ENCODE results near the gene GSDMA. TPM values are rescaled to one million over a fixed set of nuclear protein-coding genes. Genes with fewer than 3 reads are reported as not detected.
A peak's percentile ranks its signal among the peaks of the same experiment; 100 is the strongest.

GSDMA gene
- total and polyA plus RNA-seq, 9 donors: 0.09 to 0.24 (median 0.17) TPM; not detected in 1

GRCh38 chr17:39929646-39930407 lies 33.0 kb upstream of the GSDMA start:
- Histone ChIP-seq H3K4me1 (ENCODE audit: control insufficient read depth, insufficient read depth, low read length) (peaks cover 30% of the 10 kb centered on the region), H3K27me3 (ENCODE audit: control insufficient read depth, insufficient read depth, low read length) (no peaks in the 10 kb centered on the region), H3K27ac (ENCODE audit: low read length) (peak overlapping the region; percentile 1), H3K36me3 (ENCODE audit: control insufficient read depth, insufficient read depth, low read length) (no peaks in the 10 kb centered on the region), H3K9me3 (replicated peaks; ENCODE audit: control insufficient read depth, low read depth, low read length) (no peaks in the 10 kb centered on the region), H3K4me3 (ENCODE audit: low read length) (no peak overlapping the region)
- WGBS (ENCODE audit: insufficient coverage): 89% methylated on average over 3 of the region's 5 CpGs
- DNase-seq: no peak

GRCh38 chr17:39933912-39934311 lies 28.9 kb upstream of the GSDMA start:
- no peaks in the 10 kb centered on the region for H3K9me3 ChIP-seq (replicated peaks; ENCODE audit: control insufficient read depth, low read depth, low read length)
- H3K27ac ChIP-seq (ENCODE audit: low read length): no peak overlapping the region
- no peak overlapping the region for H3K4me3 ChIP-seq (ENCODE audit: low read length)
- H3K4me1 ChIP-seq (ENCODE audit: control insufficient read depth, insufficient read depth, low read length): peaks cover under 1% of the 10 kb centered on the region
- no peak for DNase-seq
- 94% methylated on average over 4 of the region's 5 CpGs for WGBS (ENCODE audit: insufficient coverage)
- no peaks in the 10 kb centered on the region for H3K27me3 ChIP-seq (ENCODE audit: control insufficient read depth, insufficient read depth, low read length)
- no peaks in the 10 kb centered on the region for H3K36me3 ChIP-seq (ENCODE audit: control insufficient read depth, insufficient read depth, low read length)

GRCh38 chr17:39934324-39934723 lies 28.5 kb upstream of the GSDMA start:
- no peaks in the 10 kb centered on the region for H3K27me3 ChIP-seq (ENCODE audit: control insufficient read depth, insufficient read depth, low read length)
- no peak for DNase-seq
- H3K4me1 ChIP-seq (ENCODE audit: control insufficient read depth, insufficient read depth, low read length): peaks cover 2% of the 10 kb centered on the region
- no peak overlapping the region for H3K27ac ChIP-seq (ENCODE audit: low read length)
- 55% methylated on average over 1 of the region's 5 CpGs for WGBS (ENCODE audit: insufficient coverage)
- no peaks in the 10 kb centered on the region for H3K36me3 ChIP-seq (ENCODE audit: control insufficient read depth, insufficient read depth, low read length)
- no peaks in the 10 kb centered on the region for H3K9me3 ChIP-seq (replicated peaks; ENCODE audit: control insufficient read depth, low read depth, low read length)
- no peak overlapping the region for H3K4me3 ChIP-seq (ENCODE audit: low read length)

GRCh38 chr17:39935909-39936308 lies 26.9 kb upstream of the GSDMA start:
- Histone ChIP-seq H3K27ac (ENCODE audit: low read length) (no peak overlapping the region), H3K36me3 (ENCODE audit: control insufficient read depth, insufficient read depth, low read length) (no peaks in the 10 kb centered on the region)
- 75% methylated on average over 2 of the region's 3 CpGs for WGBS (ENCODE audit: insufficient coverage)

GRCh38 chr17:39937447-39937846 lies 25.4 kb upstream of the GSDMA start:
- no peaks in the 10 kb centered on the region for H3K9me3 ChIP-seq (replicated peaks; ENCODE audit: control insufficient read depth, low read depth, low read length)
- no peak overlapping the region for H3K4me3 ChIP-seq (ENCODE audit: low read length)
- 90% methylated on average over 3 of the region's 3 CpGs for WGBS (ENCODE audit: insufficient coverage)
- no peaks in the 10 kb centered on the region for H3K36me3 ChIP-seq (ENCODE audit: control insufficient read depth, insufficient read depth, low read length)
- DNase-seq: no peak
- no peak overlapping the region for H3K27ac ChIP-seq (ENCODE audit: low read length)
- H3K27me3 ChIP-seq (ENCODE audit: control insufficient read depth, insufficient read depth, low read length): no peaks in the 10 kb centered on the region
- H3K4me1 ChIP-seq (ENCODE audit: control insufficient read depth, insufficient read depth, low read length): peaks cover 12% of the 10 kb centered on the region

More at GRCh38 chr17:39935909-39936308, 26.9 kb upstream of the GSDMA start:
- DNase-seq: no peak
- no peaks in the 10 kb centered on the region for H3K9me3 ChIP-seq (replicated peaks; ENCODE audit: control insufficient read depth, low read depth, low read length)
- H3K4me1 ChIP-seq (ENCODE audit: control insufficient read depth, insufficient read depth, low read length): peaks cover 12% of the 10 kb centered on the region
- no peak overlapping the region for H3K4me3 ChIP-seq (ENCODE audit: low read length)
- no peaks in the 10 kb centered on the region for H3K27me3 ChIP-seq (ENCODE audit: control insufficient read depth, insufficient read depth, low read length)

GRCh38 chr17:39938140-39938869 lies 24.5 kb upstream of the GSDMA start:
- Histone ChIP-seq H3K27ac (ENCODE audit: low read length) (no peak overlapping the region), H3K4me1 (ENCODE audit: control insufficient read depth, insufficient read depth, low read length) (peaks cover 12% of the 10 kb centered on the region), H3K36me3 (ENCODE audit: control insufficient read depth, insufficient read depth, low read length) (no peaks in the 10 kb centered on the region), H3K4me3 (ENCODE audit: low read length) (no peak overlapping the region), H3K27me3 (ENCODE audit: control insufficient read depth, insufficient read depth, low read length) (no peaks in the 10 kb centered on the region), H3K9me3 (replicated peaks; ENCODE audit: control insufficient read depth, low read depth, low read length) (no peaks in the 10 kb centered on the region)
- 11% methylated on average over 1 of the region's 8 CpGs for WGBS (ENCODE audit: insufficient coverage)
- DNase-seq: no peak

GRCh38 chr17:39939106-39939505 lies 23.7 kb upstream of the GSDMA start:
- WGBS (ENCODE audit: insufficient coverage): 75% methylated on average over 2 of the region's 3 CpGs
- Histone ChIP-seq H3K27ac (ENCODE audit: low read length) (no peak overlapping the region), H3K4me1 (ENCODE audit: control insufficient read depth, insufficient read depth, low read length) (peaks cover 12% of the 10 kb centered on the region), H3K36me3 (ENCODE audit: control insufficient read depth, insufficient read depth, low read length) (no peaks in the 10 kb centered on the region), H3K9me3 (replicated peaks; ENCODE audit: control insufficient read depth, low read depth, low read length) (no peaks in the 10 kb centered on the region), H3K4me3 (ENCODE audit: low read length) (no peak overlapping the region), H3K27me3 (ENCODE audit: control insufficient read depth, insufficient read depth, low read length) (peaks cover 2% of the 10 kb centered on the region)
- no peak for DNase-seq

- H3K4me3 ChIP-seq (ENCODE audit: low read length): no peak overlapping the region
- H3K27ac ChIP-seq (ENCODE audit: low read length): peak overlapping the region; percentile 91
- H3K27me3 ChIP-seq (ENCODE audit: control insufficient read depth, insufficient read depth, low read length): peaks cover 2% of the 10 kb centered on the region
- H3K4me1 ChIP-seq (ENCODE audit: control insufficient read depth, insufficient read depth, low read length): peaks cover 12% of the 10 kb centered on the region
- DNase-seq: peak; percentile 94
- H3K36me3 ChIP-seq (ENCODE audit: control insufficient read depth, insufficient read depth, low read length): no peaks in the 10 kb centered on the region
- H3K9me3 ChIP-seq (replicated peaks; ENCODE audit: control insufficient read depth, low read depth, low read length): no peaks in the 10 kb centered on the region
- 24% methylated on average over 5 of the region's 6 CpGs for WGBS (ENCODE audit: insufficient coverage)
Measured at GRCh38 chr17:39939588-39940419, 23.0 kb upstream of the GSDMA start.

- Histone ChIP-seq H3K36me3 (ENCODE audit: control insufficient read depth, insufficient read depth, low read length) (no peaks in the 10 kb centered on the region), H3K9me3 (replicated peaks; ENCODE audit: control insufficient read depth, low read depth, low read length) (no peaks in the 10 kb centered on the region), H3K27me3 (ENCODE audit: control insufficient read depth, insufficient read depth, low read length) (peaks cover 2% of the 10 kb centered on the region), H3K4me1 (ENCODE audit: control insufficient read depth, insufficient read depth, low read length) (peaks cover 12% of the 10 kb centered on the region), H3K4me3 (ENCODE audit: low read length) (no peak overlapping the region), H3K27ac (ENCODE audit: low read length) (no peak overlapping the region)
- 85% methylated on average over 13 of the region's 14 CpGs for WGBS (ENCODE audit: insufficient coverage)
- DNase-seq: no peak
Measured at GRCh38 chr17:39943702-39944392, 19.0 kb upstream of the GSDMA start.
